ENCODE results near the gene SCARB1. TPM values are rescaled to one million over a fixed set of nuclear protein-coding genes. Genes with fewer than 3 reads are reported as not detected.

SCARB1 gene
- total RNA-seq, 4 donors from 2014 or later, result 33.7 to 252 (median 43.6) TPM

DNA sequence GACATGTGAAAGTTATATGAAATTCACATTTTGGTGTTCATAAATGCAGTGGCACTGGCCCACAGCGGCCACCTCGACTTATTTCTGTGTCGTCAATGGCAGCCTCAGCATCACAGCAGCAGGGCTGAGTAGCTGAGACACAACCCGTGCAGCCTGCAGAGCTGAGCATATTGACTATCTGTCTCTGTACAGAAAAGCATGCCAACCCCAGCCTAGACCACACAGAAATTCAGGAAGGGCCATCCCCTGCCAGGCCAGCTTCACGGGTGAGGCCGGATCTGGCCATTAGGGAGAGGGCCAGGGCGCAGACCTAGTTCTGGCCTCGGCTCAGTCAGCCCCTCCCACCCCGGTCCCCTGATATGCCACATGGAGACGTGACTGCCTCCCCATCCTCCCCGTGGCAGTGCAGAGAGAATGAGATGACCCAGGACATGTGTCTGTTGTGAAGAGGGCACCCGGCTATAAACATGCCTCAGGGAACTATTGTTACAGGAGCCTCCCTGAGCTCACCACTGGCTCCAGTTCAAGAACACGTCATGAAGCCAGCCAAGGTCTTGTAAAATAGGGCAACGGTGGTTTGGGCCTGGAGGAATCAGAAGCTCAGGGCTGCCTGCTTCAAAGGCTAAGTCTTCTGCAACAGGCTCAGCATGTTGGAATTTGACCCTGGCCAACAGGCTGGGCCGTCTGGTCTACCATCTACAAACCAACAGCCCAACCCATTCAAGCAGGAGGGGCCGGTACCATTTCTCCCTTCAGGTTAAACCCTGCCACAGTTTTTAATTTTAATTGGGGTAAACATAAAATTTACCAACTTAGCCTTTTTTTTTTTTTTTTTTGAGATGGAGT is 25.5 kb downstream of the SCARB1 start:
- peak overlapping the region; percentile 57 to 83 (median 77) for H3K27ac ChIP-seq
- H3K36me3 ChIP-seq, result no peaks in the 10 kb centered on the region
- H3K27me3 ChIP-seq, result no peaks in the 10 kb centered on the region
- DNase-seq, result peak; percentile 93
- WGBS, 2 donors (ENCODE audit: low coverage in 1 of 2), result 45 to 53% methylated on average over 2 to 16 of the region's 16 CpGs
- in situ Hi-C loops (cut with MboI; ENCODE audit: low pct_ligation_motif_present in 1 of 4, low pct_unique_long_range_greater_than_20kb in 1 of 4, low sequenced_read_pairs in 3 of 4) (no loop called here), intact Hi-C loops (cut with DNase I; ENCODE audit: low total_unique reads) (no loop called here)
- no peaks in the 10 kb centered on the region for H3K9me3 ChIP-seq
- no peak overlapping the region for H3K4me3 ChIP-seq
- H3K4me1 ChIP-seq, result peaks cover 9 to 53% (median 41%) of the 10 kb centered on the region in 4 donors
- TF ChIP-seq POLR2A (IDR thresholded peaks at IDR 0.05) (no peak), POLR2AphosphoS5 (IDR thresholded peaks at IDR 0.05) (peak; percentile 55 to 80 (median 77)), EP300 (IDR thresholded peaks at IDR 0.05; ENCODE audit: low read depth) (no peak)
- TF ChIP-seq, protein P1, sequence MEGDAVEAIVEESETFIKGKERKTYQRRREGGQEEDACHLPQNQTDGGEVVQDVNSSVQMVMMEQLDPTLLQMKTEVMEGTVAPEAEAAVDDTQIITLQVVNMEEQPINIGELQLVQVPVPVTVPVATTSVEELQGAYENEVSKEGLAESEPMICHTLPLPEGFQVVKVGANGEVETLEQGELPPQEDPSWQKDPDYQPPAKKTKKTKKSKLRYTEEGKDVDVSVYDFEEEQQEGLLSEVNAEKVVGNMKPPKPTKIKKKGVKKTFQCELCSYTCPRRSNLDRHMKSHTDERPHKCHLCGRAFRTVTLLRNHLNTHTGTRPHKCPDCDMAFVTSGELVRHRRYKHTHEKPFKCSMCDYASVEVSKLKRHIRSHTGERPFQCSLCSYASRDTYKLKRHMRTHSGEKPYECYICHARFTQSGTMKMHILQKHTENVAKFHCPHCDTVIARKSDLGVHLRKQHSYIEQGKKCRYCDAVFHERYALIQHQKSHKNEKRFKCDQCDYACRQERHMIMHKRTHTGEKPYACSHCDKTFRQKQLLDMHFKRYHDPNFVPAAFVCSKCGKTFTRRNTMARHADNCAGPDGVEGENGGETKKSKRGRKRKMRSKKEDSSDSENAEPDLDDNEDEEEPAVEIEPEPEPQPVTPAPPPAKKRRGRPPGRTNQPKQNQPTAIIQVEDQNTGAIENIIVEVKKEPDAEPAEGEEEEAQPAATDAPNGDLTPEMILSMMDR (IDR thresholded peaks at IDR 0.05), result no peak

DNA sequence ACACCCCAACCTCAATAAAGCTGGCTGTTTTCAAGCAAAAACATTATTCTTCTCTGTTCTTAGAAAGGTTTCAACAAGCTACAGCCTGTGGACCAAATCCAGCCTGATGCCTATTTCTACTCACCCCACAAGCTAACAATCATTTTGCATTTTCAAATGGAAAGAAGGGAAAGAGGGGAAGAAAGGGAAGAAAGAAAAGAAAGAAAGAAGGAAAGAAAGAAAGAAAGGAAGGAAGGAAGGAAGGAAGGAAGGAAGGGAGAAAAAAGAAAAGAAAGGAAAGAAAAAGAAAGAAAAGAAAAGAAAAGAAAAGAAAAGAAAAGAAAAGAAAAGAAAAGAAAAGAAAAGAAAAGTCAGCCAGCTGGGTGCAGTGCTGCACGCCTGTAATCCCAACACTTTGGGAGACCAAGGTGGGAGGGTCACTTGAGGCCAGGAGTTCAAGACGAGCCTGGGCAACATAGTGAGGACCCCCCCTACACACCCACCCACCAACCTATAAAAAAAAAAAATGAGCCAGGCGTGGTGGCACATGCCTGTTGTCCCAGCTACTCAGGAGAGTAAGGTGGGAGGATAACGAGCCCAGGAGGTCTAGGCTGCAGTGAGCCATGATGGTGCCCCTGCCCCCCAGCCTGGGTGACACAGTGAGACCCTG is 26.3 kb downstream of the SCARB1 start:
- H3K4me1 ChIP-seq, result peaks cover 7 to 45% (median 33%) of the 10 kb centered on the region in 4 donors
- no peaks in the 10 kb centered on the region for H3K36me3 ChIP-seq
- H3K27me3 ChIP-seq, result no peaks in the 10 kb centered on the region
- H3K9me3 ChIP-seq, result no peaks in the 10 kb centered on the region
- peak overlapping the region; percentile 57 to 83 (median 77) for H3K27ac ChIP-seq
- WGBS, 2 donors (ENCODE audit: low coverage in 1 of 2), result 72% methylated on average over 4 of the region's 4 CpGs; no CpG with 5 or more reads in 1 of the 2 donors
- no peak overlapping the region for H3K4me3 ChIP-seq
- in situ Hi-C loops (cut with MboI; ENCODE audit: low pct_ligation_motif_present in 1 of 4, low pct_unique_long_range_greater_than_20kb in 1 of 4, low sequenced_read_pairs in 3 of 4), result no loop called here
- TF ChIP-seq, protein P1 (IDR thresholded peaks at IDR 0.05), result no peak
- no peak for TF ChIP-seq EP300 (IDR thresholded peaks at IDR 0.05; ENCODE audit: low read depth)
- no peak for TF ChIP-seq POLR2AphosphoS5 (IDR thresholded peaks at IDR 0.05)
- no peak for TF ChIP-seq POLR2A (IDR thresholded peaks at IDR 0.05)
- DNase-seq, result no peak
- intact Hi-C loops (cut with DNase I; ENCODE audit: low total_unique reads), result no loop called here

DNA sequence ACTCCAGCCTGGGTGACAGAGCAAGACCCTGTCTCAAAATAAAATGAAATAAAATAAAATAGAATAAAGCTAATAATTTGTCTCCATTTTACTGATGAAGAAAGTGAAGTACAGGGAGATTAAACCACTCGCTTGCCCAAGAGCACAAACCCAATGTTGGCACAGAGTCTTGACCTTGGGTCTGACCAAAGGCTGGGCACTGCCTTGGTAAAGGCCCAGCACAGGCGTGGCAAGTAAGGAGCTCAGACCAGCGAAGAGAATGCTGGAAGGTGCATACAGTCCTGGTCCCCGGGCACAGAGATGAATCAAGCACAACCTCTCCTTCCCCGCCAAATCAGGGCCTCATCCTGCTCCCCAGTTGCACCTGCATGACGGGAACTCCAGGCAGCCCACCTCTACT is 26.9 kb downstream of the SCARB1 start:
- Histone ChIP-seq H3K4me3 (no peak overlapping the region), H3K4me1 (peaks cover 5 to 39% (median 27%) of the 10 kb centered on the region in 4 donors), H3K27ac (no peak overlapping the region), H3K9me3 (no peaks in the 10 kb centered on the region), H3K27me3 (no peaks in the 10 kb centered on the region), H3K36me3 (no peaks in the 10 kb centered on the region)
- in situ Hi-C loops (cut with MboI; ENCODE audit: low pct_ligation_motif_present in 1 of 4, low pct_unique_long_range_greater_than_20kb in 1 of 4, low sequenced_read_pairs in 3 of 4), result no loop called here
- no peak for DNase-seq
- intact Hi-C loops (cut with DNase I; ENCODE audit: low total_unique reads), result no loop called here
- 80 to 94% methylated on average over 3 to 6 of the region's 6 CpGs for WGBS, 2 donors (ENCODE audit: low coverage in 1 of 2)
- TF ChIP-seq EP300 (IDR thresholded peaks at IDR 0.05; ENCODE audit: low read depth) (no peak), POLR2AphosphoS5 (IDR thresholded peaks at IDR 0.05) (no peak), POLR2A (IDR thresholded peaks at IDR 0.05) (no peak)
- TF ChIP-seq, protein P1 (IDR thresholded peaks at IDR 0.05), result no peak

DNA sequence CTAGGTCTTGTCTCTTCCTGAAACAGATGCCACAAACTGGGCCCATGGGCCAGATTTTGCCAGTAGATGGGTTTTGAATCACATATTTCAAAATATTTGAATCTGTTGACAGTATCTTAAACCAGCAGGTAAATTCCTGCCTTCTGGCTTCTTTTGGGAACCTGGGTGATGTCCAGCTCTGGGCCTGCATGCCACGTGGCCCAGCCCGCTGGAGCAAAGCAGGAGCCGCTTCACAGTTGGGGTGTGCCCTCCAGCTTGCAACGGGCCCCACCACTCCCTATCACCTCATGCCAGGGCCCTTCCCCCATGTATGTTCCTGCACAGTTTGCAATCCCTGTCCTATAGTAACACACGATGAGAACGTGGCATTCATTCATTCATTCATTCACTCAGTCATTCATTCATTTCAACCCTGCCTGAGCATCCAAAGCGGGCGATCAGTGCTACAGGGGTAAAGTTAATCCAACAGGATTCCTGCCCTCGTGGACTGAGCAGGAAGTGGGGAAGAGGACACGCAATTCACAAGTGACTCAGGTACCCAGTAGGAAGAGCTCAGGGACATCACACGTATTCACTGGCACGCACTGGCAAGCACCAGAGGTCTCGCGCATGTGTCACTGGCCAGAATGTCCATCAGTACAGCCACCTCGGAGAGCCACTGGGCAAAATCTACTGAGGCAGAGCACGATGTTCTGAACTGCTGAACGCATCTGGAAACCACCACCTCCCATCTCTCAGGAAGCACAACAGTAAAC is 27.8 kb downstream of the SCARB1 start:
- Histone ChIP-seq H3K27me3 (no peaks in the 10 kb centered on the region), H3K9me3 (no peaks in the 10 kb centered on the region), H3K4me1 (peaks cover 5 to 34% (median 22%) of the 10 kb centered on the region in 4 donors), H3K4me3 (no peak overlapping the region), H3K36me3 (no peaks in the 10 kb centered on the region), H3K27ac (peak overlapping the region in 1 of 4 donors; percentile 1)
- in situ Hi-C loops (cut with MboI; ENCODE audit: low pct_ligation_motif_present in 1 of 4, low pct_unique_long_range_greater_than_20kb in 1 of 4, low sequenced_read_pairs in 3 of 4), result no loop called here
- intact Hi-C loops (cut with DNase I; ENCODE audit: low total_unique reads), result no loop called here
- DNase-seq, result peak; percentile 35
- TF ChIP-seq, protein P1 (IDR thresholded peaks at IDR 0.05), result no peak
- TF ChIP-seq POLR2AphosphoS5 (IDR thresholded peaks at IDR 0.05), result no peak
- TF ChIP-seq POLR2A (IDR thresholded peaks at IDR 0.05), result no peak
- no peak for TF ChIP-seq EP300 (IDR thresholded peaks at IDR 0.05; ENCODE audit: low read depth)
- 74% methylated on average over 17 of the region's 17 CpGs; no CpG with 5 or more reads in 1 of the 2 donors for WGBS, 2 donors (ENCODE audit: low coverage in 1 of 2)
